Body of pancreas (tissue), 4 donors: ENCODE results near the gene IFRD1. TPM values are rescaled to one million over a fixed set of nuclear protein-coding genes. Genes with fewer than 3 reads are reported as not detected.

Experiments
- ATAC-seq: fragments of 150-250 bp; one replicate; pipeline ENCODE4 v1.9.1; 2016
- DNase-seq, 4 donors: peaks; one replicate each; pipeline ENCODE4 v3.0.0-alpha.2; 2019
- H3K27ac ChIP-seq, 4 donors: fragments of 200-600 bp; sonication (generic); 1 replicate in 3 of 4; 2 replicates in 1 of 4; pipeline versions ENCODE4 v1.5.1 to v1.6.1; 2016 to 2019; ENCODE audit warnings: mild to moderate bottlenecking in 1 of 4, mixed read lengths in 1 of 4, moderate library complexity in 1 of 4
- H3K27me3 ChIP-seq, 2 donors: fragments of 200-600 bp; sonication (generic); one replicate each; pipeline ENCODE4 v1.6.0; 2016; ENCODE audit warnings: mild to moderate bottlenecking in 1 of 2
- H3K36me3 ChIP-seq, 2 donors: fragments of 200-600 bp; sonication (generic); replicated peaks in 1 of 2; 2 replicates each; pipeline ENCODE4 v1.5.1; 2016; ENCODE audit warnings: low read depth in 2 of 2; ENCODE audit not compliant: insufficient read depth in 1 of 2
- H3K4me1 ChIP-seq: fragments of 200-600 bp; sonication (generic); one replicate; pipeline ENCODE4 v1.6.0; 2016
- H3K4me3 ChIP-seq, 2 donors: fragments of 200-600 bp; sonication (generic); 1 replicate in 1 of 2; 2 replicates in 1 of 2; pipeline ENCODE4 v1.5.1; 2016 to 2019
- H3K9me3 ChIP-seq, 3 donors: fragments of 200-600 bp; sonication (generic); 1 replicate in 2 of 3; 2 replicates in 1 of 3; pipeline ENCODE4 v1.5.1; 2016
- CTCF ChIP-seq, 7 experiments: fragments of 450-650 bp in 4 of 7; fragments of 200-600 bp in 3 of 7; sonication (generic) in 3 of 7; IDR thresholded peaks; one replicate each; pipeline ENCODE4 v1.5.1; 2016 to 2019; ENCODE audit warnings: antibody characterized with exemption in 7 of 7
- POLR2A ChIP-seq, 3 donors: fragments of 450-650 bp; IDR thresholded peaks; one replicate each; pipeline ENCODE4 v1.6.1; 2016; ENCODE audit warnings: antibody characterized with exemption in 3 of 3, mild to moderate bottlenecking in 2 of 3
- WGBS, 2 donors: methylation state at CpG; one replicate each; pipeline ENCODE4 v1.1.5; 2017; 5-methylcytosine and 5-hydroxymethylcytosine counted together
- intact Hi-C: fragments of 100-400 bp; cut with DNase I; formaldehyde crosslinking; loops from one replicate; pipeline ENCODE4 v1.15.1; 2023
- small RNA-seq: library from RNA; depleted of rRNA; stranded (forward); fragments of <200 nt; gene quantifications from one replicate; pipeline ENCODE3, GENCODE V24; 2016
- total RNA-seq, 2 donors: library from RNA; depleted of rRNA; stranded (reverse); fragments of >200 nt; gene quantifications; one replicate each; pipeline ENCODE4 v1.1.0, GENCODE V29; 2016

The IFRD1 gene
- total RNA-seq, 2 donors from 2014 or later, result 119 to 154 TPM

- intact Hi-C loops, result no loop called here
- ATAC-seq (no peak), DNase-seq (no peak)
- H3K27ac ChIP-seq, result no peak overlapping the region
- no peaks in the 10 kb centered on the region for H3K4me1 ChIP-seq
- no peaks in the 10 kb centered on the region for H3K9me3 ChIP-seq
- TF ChIP-seq POLR2A (IDR thresholded peaks at IDR 0.05) (no peak), CTCF (IDR thresholded peaks at IDR 0.05) (no peak)
- H3K27me3 ChIP-seq, result no peaks in the 10 kb centered on the region
- WGBS, 2 donors, result 67 to 82% methylated on average over 6 of the region's 6 CpGs
- H3K36me3 ChIP-seq, result no peaks in the 10 kb centered on the region
- no peak overlapping the region for H3K4me3 ChIP-seq
Measured at GRCh38 chr7:112520787-112521186, 70.5 kb downstream of the IFRD1 start.

DNA sequence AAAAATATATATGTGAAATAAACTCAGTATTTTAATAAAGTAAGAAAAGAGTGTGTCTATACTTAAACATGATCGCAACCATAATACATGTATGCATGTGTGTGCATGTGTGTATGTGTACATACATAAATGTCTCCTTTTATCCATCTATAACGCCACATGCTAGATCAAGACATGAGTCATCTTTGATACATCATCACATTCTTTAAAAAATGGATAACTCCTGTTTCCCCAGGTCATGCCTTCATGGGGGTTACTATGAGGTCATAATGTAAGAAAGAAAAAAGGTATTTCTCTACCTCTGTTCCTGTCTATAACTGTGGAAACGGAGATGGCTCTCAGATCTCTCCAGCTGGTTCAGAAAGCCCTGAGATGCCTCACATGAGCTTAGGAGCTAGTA lies 71.7 kb downstream of the IFRD1 start:
- intact Hi-C loops, result no loop called here
- TF ChIP-seq CTCF (IDR thresholded peaks at IDR 0.05), result no peak
- TF ChIP-seq POLR2A (IDR thresholded peaks at IDR 0.05), result no peak
- Histone ChIP-seq H3K4me3 (no peak overlapping the region), H3K27ac (no peak overlapping the region), H3K9me3 (no peaks in the 10 kb centered on the region), H3K27me3 (no peaks in the 10 kb centered on the region), H3K4me1 (no peaks in the 10 kb centered on the region), H3K36me3 (no peaks in the 10 kb centered on the region)
- DNase-seq (no peak), ATAC-seq (no peak)
- WGBS, 2 donors, result 74 to 83% methylated on average over 3 of the region's 3 CpGs

- H3K36me3 ChIP-seq, result no peaks in the 10 kb centered on the region
- TF ChIP-seq POLR2A (IDR thresholded peaks at IDR 0.05) (no peak), CTCF (IDR thresholded peaks at IDR 0.05) (no peak)
- H3K27ac ChIP-seq, result no peak overlapping the region
- no peak for DNase-seq
- no peak for ATAC-seq
- 86 to 96% methylated on average over 2 of the region's 2 CpGs for WGBS, 2 donors
- H3K27me3 ChIP-seq, result no peaks in the 10 kb centered on the region
- H3K4me3 ChIP-seq, result no peak overlapping the region
- intact Hi-C loops, result no loop called here
- H3K4me1 ChIP-seq, result no peaks in the 10 kb centered on the region
- no peaks in the 10 kb centered on the region for H3K9me3 ChIP-seq
Measured at GRCh38 chr7:112523871-112524270, 73.6 kb downstream of the IFRD1 start.

Small RNA genes within 50 kb of the gene (small RNA-seq; reads per million reads assigned to genes)
- not detected for gene AC079741.1

Other genes with a start within 250 kb of the IFRD1 start
- gene DOCK4, start 244.1 kb upstream of the IFRD1 start, total RNA-seq, result 10 to 100 TPM; 24.9 to 34.6 TPM
- 10 to 100 TPM; 12.9 to 34.0 TPM for gene ZNF277, start 243.8 kb upstream of the IFRD1 start, total RNA-seq
- 1 to 10 TPM; 2.3 to 6.0 TPM for gene LSMEM1, start 30.5 kb downstream of the IFRD1 start, total RNA-seq